22Rv1 (cell line): ENCODE data around the gene AP3S2.

Experiments used
- CTCF ChIP-seq: fragments of 450-650 bp; IDR thresholded peaks from 2 replicates; pipeline ENCODE4 v1.5.1; 2017; ENCODE audit warnings: mild to moderate bottlenecking
- ZFX ChIP-seq: fragments of 450-650 bp; IDR thresholded peaks from 2 replicates; pipeline ENCODE4 v1.6.1; 2017; ENCODE audit warnings: antibody characterized with exemption, borderline replicate concordance

GRCh38 chr15:89822951-89823711 lies 70.7 kb downstream of the AP3S2 start:
- no peak for TF ChIP-seq CTCF
- TF ChIP-seq ZFX, result no peak
